ENCODE results near the gene NECTIN2. TPM values are rescaled to one million over a fixed set of nuclear protein-coding genes. Genes with fewer than 3 reads are reported as not detected.

The NECTIN2 gene
- total RNA-seq, 1 experiment from 2014 or later: 2.0 TPM

- Histone ChIP-seq H3K79me2 (ENCODE audit: low read length) (no peaks in the 10 kb centered on the region), H2AFZ (ENCODE audit: low read length) (no peak overlapping the region), H3K27ac (ENCODE audit: low read length) (no peak overlapping the region), H3K36me3 (ENCODE audit: insufficient read depth, low read length) (no peaks in the 10 kb centered on the region), H4K20me1 (ENCODE audit: insufficient read depth, low read depth, low read length) (no peaks in the 10 kb centered on the region), H3K27me3 (ENCODE audit: low read length) (no peaks in the 10 kb centered on the region), H3K9me2 (replicated peaks; ENCODE audit: insufficient read depth, low read length) (no peaks in the 10 kb centered on the region), H3K9me3 (ENCODE audit: low read length) (no peaks in the 10 kb centered on the region), H3K4me1 (ENCODE audit: low read length) (no peaks in the 10 kb centered on the region), H3K9ac (ENCODE audit: low read length) (no peak overlapping the region), H3K4me3 (ENCODE audit: low read length) (no peak overlapping the region), H3K4me2 (ENCODE audit: low read depth, low read length, poor library complexity, severe bottlenecking) (no peak overlapping the region)
- no peak for DNase-seq
These were observed 21.5 kb downstream of the NECTIN2 start for GRCh38 chr19:44867578-44867977.

GRCh38 chr19:44869733-44870470 is 23.8 kb downstream of the NECTIN2 start:
- Histone ChIP-seq H3K9me2 (replicated peaks; ENCODE audit: insufficient read depth, low read length) (no peaks in the 10 kb centered on the region), H3K27ac (ENCODE audit: low read length) (no peak overlapping the region), H3K36me3 (ENCODE audit: insufficient read depth, low read length) (no peaks in the 10 kb centered on the region), H3K9ac (ENCODE audit: low read length) (no peak overlapping the region), H3K9me3 (ENCODE audit: low read length) (no peaks in the 10 kb centered on the region), H3K79me2 (ENCODE audit: low read length) (no peaks in the 10 kb centered on the region), H3K4me1 (ENCODE audit: low read length) (no peaks in the 10 kb centered on the region), H2AFZ (ENCODE audit: low read length) (no peak overlapping the region), H3K4me3 (ENCODE audit: low read length) (no peak overlapping the region), H3K27me3 (ENCODE audit: low read length) (no peaks in the 10 kb centered on the region), H3K4me2 (ENCODE audit: low read depth, low read length, poor library complexity, severe bottlenecking) (no peak overlapping the region), H4K20me1 (ENCODE audit: insufficient read depth, low read depth, low read length) (no peaks in the 10 kb centered on the region)
- DNase-seq: no peak

- H2AFZ ChIP-seq (ENCODE audit: low read length): no peak overlapping the region
- no peaks in the 10 kb centered on the region for H3K9me2 ChIP-seq (replicated peaks; ENCODE audit: insufficient read depth, low read length)
- H3K79me2 ChIP-seq (ENCODE audit: low read length): no peaks in the 10 kb centered on the region
- H4K20me1 ChIP-seq (ENCODE audit: insufficient read depth, low read depth, low read length): no peaks in the 10 kb centered on the region
- DNase-seq: no peak
- H3K27me3 ChIP-seq (ENCODE audit: low read length): no peaks in the 10 kb centered on the region
- H3K9me3 ChIP-seq (ENCODE audit: low read length): no peaks in the 10 kb centered on the region
- no peaks in the 10 kb centered on the region for H3K36me3 ChIP-seq (ENCODE audit: insufficient read depth, low read length)
- no peak overlapping the region for H3K9ac ChIP-seq (ENCODE audit: low read length)
- H3K4me1 ChIP-seq (ENCODE audit: low read length): no peaks in the 10 kb centered on the region
- no peak overlapping the region for H3K27ac ChIP-seq (ENCODE audit: low read length)
- no peak overlapping the region for H3K4me2 ChIP-seq (ENCODE audit: low read depth, low read length, poor library complexity, severe bottlenecking)
- no peak overlapping the region for H3K4me3 ChIP-seq (ENCODE audit: low read length)
These were observed 25.7 kb downstream of the NECTIN2 start for GRCh38 chr19:44871809-44872208.

GRCh38 chr19:44872661-44873060 is 26.6 kb downstream of the NECTIN2 start:
- H3K9me3 ChIP-seq (ENCODE audit: low read length): no peaks in the 10 kb centered on the region
- H3K9ac ChIP-seq (ENCODE audit: low read length): no peak overlapping the region
- H3K27ac ChIP-seq (ENCODE audit: low read length): no peak overlapping the region
- no peak for DNase-seq
- H3K4me1 ChIP-seq (ENCODE audit: low read length): no peaks in the 10 kb centered on the region
- no peaks in the 10 kb centered on the region for H3K36me3 ChIP-seq (ENCODE audit: insufficient read depth, low read length)
- H2AFZ ChIP-seq (ENCODE audit: low read length): no peak overlapping the region
- no peaks in the 10 kb centered on the region for H4K20me1 ChIP-seq (ENCODE audit: insufficient read depth, low read depth, low read length)
- H3K79me2 ChIP-seq (ENCODE audit: low read length): no peaks in the 10 kb centered on the region
- no peaks in the 10 kb centered on the region for H3K9me2 ChIP-seq (replicated peaks; ENCODE audit: insufficient read depth, low read length)
- H3K4me2 ChIP-seq (ENCODE audit: low read depth, low read length, poor library complexity, severe bottlenecking): no peak overlapping the region
- H3K4me3 ChIP-seq (ENCODE audit: low read length): no peak overlapping the region
- H3K27me3 ChIP-seq (ENCODE audit: low read length): no peaks in the 10 kb centered on the region

- Histone ChIP-seq H3K9me2 (replicated peaks; ENCODE audit: insufficient read depth, low read length) (no peaks in the 10 kb centered on the region), H3K36me3 (ENCODE audit: insufficient read depth, low read length) (no peaks in the 10 kb centered on the region)
- DNase-seq: no peak
These were observed 28.2 kb downstream of the NECTIN2 start for GRCh38 chr19:44874317-44874716.

GRCh38 chr19:44875666-44876451 is 29.8 kb downstream of the NECTIN2 start:
- Histone ChIP-seq H3K27ac (ENCODE audit: low read length) (no peak overlapping the region), H3K9me2 (replicated peaks; ENCODE audit: insufficient read depth, low read length) (no peaks in the 10 kb centered on the region), H3K4me3 (ENCODE audit: low read length) (no peak overlapping the region), H3K4me2 (ENCODE audit: low read depth, low read length, poor library complexity, severe bottlenecking) (no peak overlapping the region), H3K79me2 (ENCODE audit: low read length) (no peaks in the 10 kb centered on the region), H4K20me1 (ENCODE audit: insufficient read depth, low read depth, low read length) (no peaks in the 10 kb centered on the region), H3K9me3 (ENCODE audit: low read length) (no peaks in the 10 kb centered on the region), H3K9ac (ENCODE audit: low read length) (no peak overlapping the region), H3K36me3 (ENCODE audit: insufficient read depth, low read length) (no peaks in the 10 kb centered on the region), H2AFZ (ENCODE audit: low read length) (no peak overlapping the region), H3K4me1 (ENCODE audit: low read length) (no peaks in the 10 kb centered on the region), H3K27me3 (ENCODE audit: low read length) (no peaks in the 10 kb centered on the region)
- no peak for DNase-seq

More at GRCh38 chr19:44874317-44874716, 28.2 kb downstream of the NECTIN2 start:
- Histone ChIP-seq H3K4me1 (ENCODE audit: low read length) (no peaks in the 10 kb centered on the region), H3K79me2 (ENCODE audit: low read length) (no peaks in the 10 kb centered on the region), H3K27ac (ENCODE audit: low read length) (no peak overlapping the region), H4K20me1 (ENCODE audit: insufficient read depth, low read depth, low read length) (no peaks in the 10 kb centered on the region), H3K4me2 (ENCODE audit: low read depth, low read length, poor library complexity, severe bottlenecking) (no peak overlapping the region), H3K4me3 (ENCODE audit: low read length) (no peak overlapping the region), H3K9me3 (ENCODE audit: low read length) (no peaks in the 10 kb centered on the region), H3K9ac (ENCODE audit: low read length) (no peak overlapping the region), H3K27me3 (ENCODE audit: low read length) (no peaks in the 10 kb centered on the region), H2AFZ (ENCODE audit: low read length) (no peak overlapping the region)

- Histone ChIP-seq H3K4me2 (ENCODE audit: low read depth, low read length, poor library complexity, severe bottlenecking) (no peak overlapping the region), H3K27me3 (ENCODE audit: low read length) (no peaks in the 10 kb centered on the region), H4K20me1 (ENCODE audit: insufficient read depth, low read depth, low read length) (no peaks in the 10 kb centered on the region), H3K79me2 (ENCODE audit: low read length) (no peaks in the 10 kb centered on the region), H3K9me2 (replicated peaks; ENCODE audit: insufficient read depth, low read length) (no peaks in the 10 kb centered on the region), H3K36me3 (ENCODE audit: insufficient read depth, low read length) (no peaks in the 10 kb centered on the region), H3K4me3 (ENCODE audit: low read length) (no peak overlapping the region), H3K9ac (ENCODE audit: low read length) (no peak overlapping the region), H2AFZ (ENCODE audit: low read length) (no peak overlapping the region), H3K27ac (ENCODE audit: low read length) (no peak overlapping the region), H3K4me1 (ENCODE audit: low read length) (no peaks in the 10 kb centered on the region), H3K9me3 (ENCODE audit: low read length) (no peaks in the 10 kb centered on the region)
- DNase-seq: no peak
These were observed 30.9 kb downstream of the NECTIN2 start for GRCh38 chr19:44876930-44877535.

- Histone ChIP-seq H3K4me3 (ENCODE audit: low read length) (no peak overlapping the region), H3K4me2 (ENCODE audit: low read depth, low read length, poor library complexity, severe bottlenecking) (no peak overlapping the region), H3K27ac (ENCODE audit: low read length) (no peak overlapping the region), H3K9me3 (ENCODE audit: low read length) (no peaks in the 10 kb centered on the region), H3K4me1 (ENCODE audit: low read length) (no peaks in the 10 kb centered on the region), H3K36me3 (ENCODE audit: insufficient read depth, low read length) (no peaks in the 10 kb centered on the region), H3K9ac (ENCODE audit: low read length) (no peak overlapping the region), H3K9me2 (replicated peaks; ENCODE audit: insufficient read depth, low read length) (no peaks in the 10 kb centered on the region), H2AFZ (ENCODE audit: low read length) (no peak overlapping the region), H3K27me3 (ENCODE audit: low read length) (no peaks in the 10 kb centered on the region), H3K79me2 (ENCODE audit: low read length) (no peaks in the 10 kb centered on the region), H4K20me1 (ENCODE audit: insufficient read depth, low read depth, low read length) (no peaks in the 10 kb centered on the region)
- DNase-seq: no peak
These were observed 32.2 kb downstream of the NECTIN2 start for GRCh38 chr19:44878120-44878865.
